Stimulated activated naive CD8-positive, alpha-beta T cell treated with anti-CD3 and anti-CD28 coated beads, Interleukin-15, amount 100 ng/mL, for 72 hours (primary cell): Measurements from ENCODE around the gene CFAP61.

ENCODE experiments used
- ATAC-seq: fragments of 150-1000 bp; cut with Tn5 transposase; 2 replicates; pipeline ENCODE4 v1.10.0; 2021; ENCODE audit warnings: mild to moderate bottlenecking, moderate library complexity
- DNase-seq, 2 donors: peaks; one replicate each; pipeline ENCODE4 v3.0.0; 2021 to 2022
- H3K27ac Mint-ChIP-seq, 2 donors: one replicate each; pipeline ENCODE4 v1.8.0; 2022; ENCODE audit warnings: mild to moderate bottlenecking in 2 of 2, mixed read lengths in 2 of 2, moderate library complexity in 2 of 2
- H3K27me3 Mint-ChIP-seq: one replicate; pipeline ENCODE4 v1.8.0; 2022; ENCODE audit warnings: mixed read lengths
- H3K4me1 Mint-ChIP-seq: one replicate; pipeline ENCODE4 v1.8.0; 2022; ENCODE audit warnings: mild to moderate bottlenecking, mixed read lengths
- H3K4me3 Mint-ChIP-seq, 2 donors: one replicate each; pipeline ENCODE4 v1.8.0; 2022; ENCODE audit warnings: mild to moderate bottlenecking in 2 of 2, mixed read lengths in 2 of 2, moderate library complexity in 1 of 2
- H3K9me3 Mint-ChIP-seq, 2 donors: one replicate each; pipeline ENCODE4 v1.8.0; 2022; ENCODE audit warnings: mixed read lengths in 2 of 2

The CFAP61 gene

GRCh38 chr20:20297181-20297580 is 244.8 kb downstream of the CFAP61 start:
- H3K9me3 Mint-ChIP-seq, result no peaks in the 10 kb centered on the region
- ATAC-seq, result no peak

GRCh38 chr20:20297752-20298151 is 245.4 kb downstream of the CFAP61 start:
- no peak for DNase-seq
- peaks cover 13% of the 10 kb centered on the region for H3K27me3 Mint-ChIP-seq
- ATAC-seq, result no peak
- no peaks in the 10 kb centered on the region for H3K4me1 Mint-ChIP-seq
- no peaks in the 10 kb centered on the region for H3K9me3 Mint-ChIP-seq
- no peak overlapping the region for H3K27ac Mint-ChIP-seq
- H3K4me3 Mint-ChIP-seq, result no peak overlapping the region

More at GRCh38 chr20:20297181-20297580, 244.8 kb downstream of the CFAP61 start:
- H3K4me3 Mint-ChIP-seq, result no peak overlapping the region
- peaks cover 13% of the 10 kb centered on the region for H3K27me3 Mint-ChIP-seq
- no peak overlapping the region for H3K27ac Mint-ChIP-seq
- no peaks in the 10 kb centered on the region for H3K4me1 Mint-ChIP-seq
- no peak for DNase-seq

GRCh38 chr20:20299904-20300303 is 247.6 kb downstream of the CFAP61 start:
- Mint-ChIP-seq H3K9me3 (no peaks in the 10 kb centered on the region), H3K27ac (no peak overlapping the region), H3K4me1 (no peaks in the 10 kb centered on the region), H3K4me3 (no peak overlapping the region), H3K27me3 (peaks cover 13% of the 10 kb centered on the region)
- ATAC-seq (no peak), DNase-seq (no peak)

- ATAC-seq (no peak), DNase-seq (no peak)
- no peaks in the 10 kb centered on the region for H3K4me1 Mint-ChIP-seq
- no peak overlapping the region for H3K4me3 Mint-ChIP-seq
- no peaks in the 10 kb centered on the region for H3K9me3 Mint-ChIP-seq
- H3K27me3 Mint-ChIP-seq, result no peaks in the 10 kb centered on the region
- H3K27ac Mint-ChIP-seq, result no peak overlapping the region
Measured at GRCh38 chr20:20303320-20303719, 251.0 kb downstream of the CFAP61 start.

GRCh38 chr20:20303742-20304141 is 251.4 kb downstream of the CFAP61 start:
- DNase-seq (no peak), ATAC-seq (no peak)
- H3K27ac Mint-ChIP-seq, result no peak overlapping the region
- no peak overlapping the region for H3K4me3 Mint-ChIP-seq
- no peaks in the 10 kb centered on the region for H3K9me3 Mint-ChIP-seq
- no peaks in the 10 kb centered on the region for H3K27me3 Mint-ChIP-seq
- no peaks in the 10 kb centered on the region for H3K4me1 Mint-ChIP-seq

- Mint-ChIP-seq H3K27ac (no peak overlapping the region), H3K4me1 (no peaks in the 10 kb centered on the region), H3K9me3 (no peaks in the 10 kb centered on the region), H3K27me3 (no peaks in the 10 kb centered on the region), H3K4me3 (no peak overlapping the region)
- ATAC-seq (no peak), DNase-seq (no peak)
Measured at GRCh38 chr20:20304942-20305341, 252.6 kb downstream of the CFAP61 start.

- Mint-ChIP-seq H3K4me3 (no peak overlapping the region), H3K4me1 (no peaks in the 10 kb centered on the region), H3K27ac (peak overlapping the region in 1 of 2 donors; percentile 58), H3K9me3 (peaks cover 7 to 8% of the 10 kb centered on the region in 2 donors), H3K27me3 (peaks cover 15% of the 10 kb centered on the region)
- no peak for ATAC-seq
- no peak for DNase-seq
Measured at GRCh38 chr20:20312562-20312961, 260.2 kb downstream of the CFAP61 start.

GRCh38 chr20:20317195-20317594 is 264.9 kb downstream of the CFAP61 start:
- H3K9me3 Mint-ChIP-seq, result peaks cover 13 to 17% of the 10 kb centered on the region in 2 donors
- ATAC-seq, result no peak

GRCh38 chr20:20317621-20318364 is 265.5 kb downstream of the CFAP61 start:
- DNase-seq (no peak), ATAC-seq (no peak)
- Mint-ChIP-seq H3K9me3 (peaks cover 8 to 17% of the 10 kb centered on the region in 2 donors), H3K27me3 (peaks cover 7% of the 10 kb centered on the region), H3K4me1 (no peaks in the 10 kb centered on the region), H3K4me3 (no peak overlapping the region), H3K27ac (no peak overlapping the region)

More at GRCh38 chr20:20317195-20317594, 264.9 kb downstream of the CFAP61 start:
- no peaks in the 10 kb centered on the region for H3K4me1 Mint-ChIP-seq
- H3K27me3 Mint-ChIP-seq, result peaks cover 7% of the 10 kb centered on the region
- H3K27ac Mint-ChIP-seq, result no peak overlapping the region
- no peak overlapping the region for H3K4me3 Mint-ChIP-seq
- DNase-seq, result no peak

GRCh38 chr20:20318365-20319161 is 266.2 kb downstream of the CFAP61 start:
- no peak overlapping the region for H3K27ac Mint-ChIP-seq
- ATAC-seq (no peak), DNase-seq (no peak)
- H3K4me3 Mint-ChIP-seq, result no peak overlapping the region
- peaks cover 5 to 13% of the 10 kb centered on the region in 2 donors for H3K9me3 Mint-ChIP-seq
- peaks cover 7% of the 10 kb centered on the region for H3K27me3 Mint-ChIP-seq
- no peaks in the 10 kb centered on the region for H3K4me1 Mint-ChIP-seq

- Mint-ChIP-seq H3K4me1 (no peaks in the 10 kb centered on the region), H3K9me3 (peaks cover 5 to 10% of the 10 kb centered on the region in 2 donors), H3K27ac (no peak overlapping the region), H3K4me3 (no peak overlapping the region), H3K27me3 (peaks cover 7% of the 10 kb centered on the region)
- ATAC-seq, result no peak
- DNase-seq, result no peak
Measured at GRCh38 chr20:20321134-20321533, 268.8 kb downstream of the CFAP61 start.

- H3K9me3 Mint-ChIP-seq, result peaks cover 5 to 10% of the 10 kb centered on the region in 2 donors
- no peak overlapping the region for H3K27ac Mint-ChIP-seq
- H3K4me3 Mint-ChIP-seq, result no peak overlapping the region
- H3K4me1 Mint-ChIP-seq, result no peaks in the 10 kb centered on the region
- no peak for ATAC-seq
- no peak for DNase-seq
- peaks cover 15% of the 10 kb centered on the region for H3K27me3 Mint-ChIP-seq
Measured at GRCh38 chr20:20321917-20322316, 269.6 kb downstream of the CFAP61 start.

GRCh38 chr20:20322912-20323311 is 270.6 kb downstream of the CFAP61 start:
- Mint-ChIP-seq H3K9me3 (peaks cover 5 to 14% of the 10 kb centered on the region in 2 donors), H3K27ac (no peak overlapping the region), H3K27me3 (peaks cover 12% of the 10 kb centered on the region), H3K4me3 (no peak overlapping the region), H3K4me1 (no peaks in the 10 kb centered on the region)
- ATAC-seq (no peak), DNase-seq (no peak)

GRCh38 chr20:20327746-20328145 is 275.4 kb downstream of the CFAP61 start:
- H3K27ac Mint-ChIP-seq, result no peak overlapping the region
- DNase-seq (no peak), ATAC-seq (no peak)
- peaks cover 31% of the 10 kb centered on the region for H3K27me3 Mint-ChIP-seq
- H3K4me3 Mint-ChIP-seq, result no peak overlapping the region
- H3K9me3 Mint-ChIP-seq, result peaks cover 0 to 6% of the 10 kb centered on the region in 2 donors
- H3K4me1 Mint-ChIP-seq, result no peaks in the 10 kb centered on the region

- ATAC-seq, result no peak
- Mint-ChIP-seq H3K27ac (no peak overlapping the region), H3K4me3 (no peak overlapping the region), H3K4me1 (no peaks in the 10 kb centered on the region), H3K9me3 (peaks cover 0 to 6% of the 10 kb centered on the region in 2 donors), H3K27me3 (peaks cover 38% of the 10 kb centered on the region)
- DNase-seq, result no peak
Measured at GRCh38 chr20:20329564-20329963, 277.2 kb downstream of the CFAP61 start.

- Mint-ChIP-seq H3K27me3 (peaks cover 38% of the 10 kb centered on the region), H3K4me1 (no peaks in the 10 kb centered on the region), H3K4me3 (no peak overlapping the region), H3K27ac (no peak overlapping the region), H3K9me3 (peaks cover 0 to 6% of the 10 kb centered on the region in 2 donors)
- DNase-seq (no peak), ATAC-seq (no peak)
Measured at GRCh38 chr20:20331156-20331555, 278.8 kb downstream of the CFAP61 start.
